Measurements from ENCODE around the gene PDCD7. TPM values are rescaled to one million over a fixed set of nuclear protein-coding genes. Genes with fewer than 3 reads are reported as not detected.
"Not testable (repeated sequence)": the region's sequence is repeated elsewhere in the genome, so short reads cannot be mapped to it uniquely, and the experiment has no call there.

PDCD7 gene
- total RNA-seq: 29.9 to 34.5 TPM (median 32.7 TPM) in 3 replicates

GRCh38 chr15:65133548-65134200, at the start of gene PDCD7:
Gene PDCD7, minus strand, starts transcription at chr15:65133808. Its CDS starts 27 bp downstream, at chr15:65133781.
- Mint-ChIP-seq H3K27me3 (ENCODE audit: low read depth) (no peaks in the 10 kb centered on the region), H3K36me3 (peaks cover 18% of the 10 kb centered on the region)

GRCh38 chr15:65182538-65182937, 48.9 kb upstream of the PDCD7 start:
- TF ChIP-seq CTCF (IDR thresholded peaks at IDR 0.05; ENCODE audit: unreplicated experiment): no peak
- H3K27ac Mint-ChIP-seq: peak overlapping the region; percentile 79
- DNase-seq (ENCODE audit: low spot score in 2 of 2, unreplicated experiment in 2 of 2): no peak
- no peaks in the 10 kb centered on the region for H3K9me3 Mint-ChIP-seq
- peaks cover 19% of the 10 kb centered on the region for H3K4me1 Mint-ChIP-seq
- peak overlapping the region; percentile 92 for H3K4me3 Mint-ChIP-seq
- H3K36me3 Mint-ChIP-seq: peaks cover 3% of the 10 kb centered on the region
- H3K27me3 Mint-ChIP-seq (ENCODE audit: low read depth): no peaks in the 10 kb centered on the region

More at GRCh38 chr15:65133548-65134200, at the start of gene PDCD7:
- Mint-ChIP-seq H3K4me1 (peaks cover 22% of the 10 kb centered on the region), H3K4me3 (peak within 1 kb of the TSS; percentile 83), H3K9me3 (peaks cover 22% of the 10 kb centered on the region), H3K27ac (peak within 1 kb of the TSS; percentile 98)
- TF ChIP-seq CTCF (IDR thresholded peaks at IDR 0.05; ENCODE audit: unreplicated experiment): no peak
- peak; percentile 58 to 76 for DNase-seq (ENCODE audit: low spot score in 2 of 2, unreplicated experiment in 2 of 2)

GRCh38 chr15:65181582-65182353, 48.2 kb upstream of the PDCD7 start:
- not testable (repeated sequence) for DNase-seq (ENCODE audit: low spot score in 2 of 2, unreplicated experiment in 2 of 2); H3K27me3 Mint-ChIP-seq (ENCODE audit: low read depth); H3K9me3 Mint-ChIP-seq; H3K27ac Mint-ChIP-seq; H3K36me3 Mint-ChIP-seq
- Mint-ChIP-seq H3K4me3 (peak overlapping the region; percentile 20), H3K4me1 (peaks cover 19% of the 10 kb centered on the region)

- Mint-ChIP-seq H3K9me3 (no peaks in the 10 kb centered on the region), H3K4me3 (no peak overlapping the region), H3K27ac (no peak overlapping the region), H3K27me3 (ENCODE audit: low read depth) (no peaks in the 10 kb centered on the region), H3K4me1 (peaks cover 15% of the 10 kb centered on the region), H3K36me3 (peaks cover 12% of the 10 kb centered on the region)
- no peak for TF ChIP-seq CTCF (IDR thresholded peaks at IDR 0.05; ENCODE audit: unreplicated experiment)
- DNase-seq (ENCODE audit: low spot score in 2 of 2, unreplicated experiment in 2 of 2): no peak
Measured at GRCh38 chr15:65180167-65180566, 46.6 kb upstream of the PDCD7 start.

GRCh38 chr15:65177901-65178300, 44.3 kb upstream of the PDCD7 start:
- H3K36me3 Mint-ChIP-seq: peaks cover 23% of the 10 kb centered on the region
- DNase-seq (ENCODE audit: low spot score in 2 of 2, unreplicated experiment in 2 of 2): no peak
- H3K27me3 Mint-ChIP-seq (ENCODE audit: low read depth): no peaks in the 10 kb centered on the region
- no peak overlapping the region for H3K4me3 Mint-ChIP-seq
- TF ChIP-seq CTCF (IDR thresholded peaks at IDR 0.05; ENCODE audit: unreplicated experiment): no peak
- H3K27ac Mint-ChIP-seq: no peak overlapping the region
- peaks cover 9% of the 10 kb centered on the region for H3K4me1 Mint-ChIP-seq
- peaks cover 4% of the 10 kb centered on the region for H3K9me3 Mint-ChIP-seq

GRCh38 chr15:65176056-65176455, 42.4 kb upstream of the PDCD7 start:
- no peak overlapping the region for H3K27ac Mint-ChIP-seq
- peaks cover 30% of the 10 kb centered on the region for H3K36me3 Mint-ChIP-seq
- no peak for TF ChIP-seq CTCF (IDR thresholded peaks at IDR 0.05; ENCODE audit: unreplicated experiment)
- peaks cover under 1% of the 10 kb centered on the region for H3K4me1 Mint-ChIP-seq
- H3K4me3 Mint-ChIP-seq: no peak overlapping the region
- no peaks in the 10 kb centered on the region for H3K27me3 Mint-ChIP-seq (ENCODE audit: low read depth)
- peaks cover 4% of the 10 kb centered on the region for H3K9me3 Mint-ChIP-seq
- DNase-seq (ENCODE audit: low spot score in 2 of 2, unreplicated experiment in 2 of 2): no peak

Measured in mesothelial cell of epicardium (in vitro differentiated cells).